Measurements from ENCODE around the gene KLHL8.
"Not testable (repeated sequence)": the region's sequence is repeated elsewhere in the genome, so short reads cannot be mapped to it uniquely, and the experiment has no call there.

The KLHL8 gene

DNA sequence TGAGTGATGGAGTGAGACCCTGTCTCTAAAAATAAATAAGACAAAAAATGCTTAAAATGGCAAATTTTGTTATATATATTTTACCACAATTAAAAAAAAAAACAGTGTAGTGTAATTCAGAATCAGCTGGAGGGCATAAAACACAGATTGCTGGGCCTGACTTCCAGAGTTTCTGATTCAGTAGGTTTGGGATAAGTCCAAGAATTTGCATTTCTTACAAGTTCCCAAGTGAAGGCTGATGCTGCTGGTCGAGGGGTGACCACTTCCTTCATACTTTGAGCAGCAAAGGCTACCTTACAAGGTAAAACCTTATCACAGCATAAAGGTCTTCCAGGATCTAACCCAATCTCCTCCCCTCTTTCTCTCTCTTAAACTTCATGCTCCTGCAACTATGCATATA lies 40.7 kb downstream of the KLHL8 start:
- no peak for DNase-seq (ENCODE audit: low read depth, low spot score)

DNA sequence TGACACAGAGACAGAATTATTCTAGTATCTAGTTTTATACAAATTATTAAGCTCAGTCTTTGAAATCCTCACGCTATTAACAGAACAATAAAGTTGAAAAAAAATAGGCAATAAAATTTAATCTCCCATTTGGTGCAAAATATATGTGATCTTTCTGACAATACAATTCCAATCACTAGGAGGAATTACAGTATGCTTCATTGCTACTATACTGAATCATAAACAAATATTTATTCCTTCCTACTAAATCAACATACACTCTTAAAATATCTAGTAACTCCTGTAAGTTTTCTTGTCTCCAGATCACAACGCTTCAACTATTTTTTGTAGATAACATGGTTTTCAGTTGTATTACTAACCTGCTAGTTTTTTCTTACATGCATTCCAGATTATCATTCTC lies 45.7 kb downstream of the KLHL8 start:
- no peak for DNase-seq (ENCODE audit: low read depth, low spot score)

DNA sequence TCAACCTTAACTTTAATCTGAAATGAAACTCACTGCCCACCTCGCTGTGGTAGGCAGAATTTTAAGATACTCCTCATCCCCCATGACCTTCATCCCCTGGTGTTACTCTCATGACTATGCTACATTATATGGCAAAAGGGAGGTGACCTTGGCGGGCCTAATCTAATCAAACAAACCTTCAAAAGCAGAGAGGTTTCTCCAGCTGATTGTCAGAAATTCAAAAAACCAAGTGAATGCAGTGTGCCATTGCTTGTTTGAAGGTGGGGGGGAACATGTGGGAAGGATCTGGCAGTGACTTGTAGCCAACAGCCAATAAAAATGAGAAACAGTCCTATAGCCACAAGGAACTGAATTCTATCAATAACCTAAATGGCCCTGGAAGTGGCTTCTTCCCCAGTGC lies 48.5 kb downstream of the KLHL8 start:
- DNase-seq (ENCODE audit: low read depth, low spot score): no peak

DNA sequence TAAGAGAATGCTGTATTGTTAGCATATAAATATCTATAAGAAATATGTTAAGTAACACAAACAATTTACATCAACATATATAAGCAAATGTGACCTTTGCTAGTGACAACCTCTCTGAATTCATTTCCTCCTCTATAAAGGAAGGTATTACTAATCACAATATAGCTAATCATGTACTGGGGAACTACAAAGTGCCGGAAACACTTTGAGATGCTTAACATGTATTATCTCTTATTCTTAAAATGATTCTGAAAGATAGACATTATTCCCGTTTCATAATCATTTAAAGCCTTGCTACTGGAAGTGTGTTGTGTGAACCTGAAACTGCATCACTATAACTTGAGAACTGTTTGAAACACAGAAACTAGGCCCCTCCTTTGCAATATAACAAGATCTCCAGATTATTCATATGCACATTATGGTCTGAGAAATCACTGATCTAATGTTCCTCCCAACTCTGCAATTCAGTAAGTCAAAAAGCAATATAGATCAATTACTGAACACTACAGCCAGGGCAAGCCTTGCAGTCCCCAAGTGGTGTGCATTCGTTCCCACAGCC lies 54.0 kb downstream of the KLHL8 start:
- DNase-seq (ENCODE audit: low read depth, low spot score): no peak

DNA sequence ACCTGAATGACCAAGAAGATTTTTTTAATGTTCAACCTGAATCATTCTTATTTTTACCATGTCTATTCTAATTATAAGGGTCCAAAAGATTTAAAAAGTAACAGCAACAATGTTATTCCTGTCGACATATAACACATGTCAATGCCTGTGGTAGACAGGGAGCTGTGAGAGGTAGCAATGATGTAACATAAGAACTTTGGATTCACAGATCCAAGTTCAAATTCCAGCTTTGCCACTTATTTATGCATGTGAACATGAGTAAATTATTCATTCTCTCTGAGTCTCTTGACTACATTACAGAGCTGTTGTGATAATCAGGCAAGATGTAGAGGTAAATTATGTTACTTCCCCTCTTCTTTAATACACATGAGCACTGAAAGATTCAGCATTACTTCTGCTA lies 54.5 kb downstream of the KLHL8 start:
- DNase-seq (ENCODE audit: low read depth, low spot score): no peak

DNA sequence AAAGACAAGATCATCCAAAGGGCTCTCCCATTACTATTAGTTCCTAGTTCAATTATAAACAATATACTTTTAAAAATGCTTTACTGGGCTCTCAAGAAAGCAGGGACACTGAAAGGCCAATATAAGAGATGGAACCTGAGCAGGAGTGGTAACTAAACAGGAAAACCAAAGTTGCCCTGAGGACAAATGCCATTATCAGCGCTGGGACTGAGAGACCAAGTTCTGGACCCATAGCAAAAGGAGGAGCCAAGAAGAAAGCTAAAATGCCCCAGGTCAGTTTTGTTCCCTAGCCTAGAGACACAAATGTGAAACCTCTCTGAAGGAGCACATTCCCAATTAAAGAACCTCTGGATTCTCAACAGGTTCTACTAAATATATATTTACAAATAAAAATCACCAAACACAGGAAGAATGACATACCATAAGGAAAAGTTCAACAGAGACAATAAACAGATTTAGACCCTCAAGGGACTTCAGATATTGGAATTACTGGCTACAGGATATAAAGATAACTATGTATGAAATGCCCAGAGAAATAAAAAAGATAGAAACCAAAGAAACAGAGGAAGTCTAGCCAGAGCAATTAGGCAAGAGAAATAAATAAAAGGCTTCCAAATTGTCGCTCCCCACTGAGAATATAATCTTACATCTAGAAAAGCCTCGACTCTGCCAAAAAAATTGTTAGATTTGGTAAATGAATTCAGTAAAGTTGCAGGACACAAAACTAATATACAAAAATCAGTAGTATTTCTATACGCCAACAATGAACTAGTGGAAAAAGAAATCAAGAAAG lies 67.1 kb downstream of the KLHL8 start:
- DNase-seq (ENCODE audit: low read depth, low spot score): no peak

DNA sequence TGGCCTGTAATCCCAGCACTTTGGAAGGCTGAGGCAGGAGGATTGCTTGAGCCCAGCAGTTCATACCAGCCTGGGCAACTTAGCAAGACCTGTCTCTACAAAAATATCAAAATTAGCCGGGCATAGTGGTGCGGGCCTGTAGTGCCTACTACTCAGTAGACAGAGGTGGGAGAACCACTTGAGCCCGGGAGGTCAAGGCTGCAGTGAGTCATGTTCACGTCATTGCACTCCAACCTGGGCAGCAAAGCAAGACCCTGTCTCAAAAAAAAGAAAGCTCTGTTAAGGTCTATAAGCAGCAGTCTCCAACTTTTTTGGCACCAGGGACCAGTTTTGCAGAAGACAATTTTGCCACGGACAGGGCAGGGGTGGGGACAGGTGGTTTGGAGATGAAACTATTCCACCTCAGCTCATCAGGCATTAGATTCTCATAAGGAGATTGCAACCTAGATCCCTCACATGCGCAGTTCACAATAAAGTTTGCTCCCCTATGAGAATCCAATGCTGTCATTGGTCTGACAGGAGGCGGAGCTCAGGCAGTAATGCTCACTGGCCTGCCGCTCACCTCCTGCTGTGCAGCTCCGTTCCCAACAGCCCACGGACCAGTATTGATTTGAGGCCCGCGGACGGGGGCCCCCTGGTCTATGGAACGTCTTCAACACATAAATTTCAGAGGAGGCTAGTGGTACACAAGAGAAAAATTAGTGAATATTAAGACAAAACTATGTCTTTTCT lies 67.9 kb downstream of the KLHL8 start:
- DNase-seq (ENCODE audit: low read depth, low spot score): no peak

DNA sequence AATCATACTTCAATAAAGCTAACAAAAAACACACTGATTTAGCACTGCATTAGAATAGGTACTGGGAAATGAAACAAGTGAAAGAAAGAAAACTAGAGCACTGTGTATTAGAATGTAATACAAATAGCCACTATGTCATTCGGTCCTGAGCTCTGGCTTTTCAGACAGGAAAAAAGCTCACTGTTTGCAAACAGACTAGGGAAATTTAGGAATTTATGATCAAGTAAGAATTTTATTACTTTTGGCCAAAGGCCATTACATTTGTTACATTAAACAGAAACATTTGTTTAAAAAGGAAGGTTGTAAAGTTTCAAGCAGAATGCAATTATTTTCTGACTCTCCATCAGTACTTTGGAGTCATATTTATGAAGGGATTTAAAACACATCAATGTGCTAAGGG lies 68.7 kb downstream of the KLHL8 start:
- DNase-seq (ENCODE audit: low read depth, low spot score): no peak

DNA sequence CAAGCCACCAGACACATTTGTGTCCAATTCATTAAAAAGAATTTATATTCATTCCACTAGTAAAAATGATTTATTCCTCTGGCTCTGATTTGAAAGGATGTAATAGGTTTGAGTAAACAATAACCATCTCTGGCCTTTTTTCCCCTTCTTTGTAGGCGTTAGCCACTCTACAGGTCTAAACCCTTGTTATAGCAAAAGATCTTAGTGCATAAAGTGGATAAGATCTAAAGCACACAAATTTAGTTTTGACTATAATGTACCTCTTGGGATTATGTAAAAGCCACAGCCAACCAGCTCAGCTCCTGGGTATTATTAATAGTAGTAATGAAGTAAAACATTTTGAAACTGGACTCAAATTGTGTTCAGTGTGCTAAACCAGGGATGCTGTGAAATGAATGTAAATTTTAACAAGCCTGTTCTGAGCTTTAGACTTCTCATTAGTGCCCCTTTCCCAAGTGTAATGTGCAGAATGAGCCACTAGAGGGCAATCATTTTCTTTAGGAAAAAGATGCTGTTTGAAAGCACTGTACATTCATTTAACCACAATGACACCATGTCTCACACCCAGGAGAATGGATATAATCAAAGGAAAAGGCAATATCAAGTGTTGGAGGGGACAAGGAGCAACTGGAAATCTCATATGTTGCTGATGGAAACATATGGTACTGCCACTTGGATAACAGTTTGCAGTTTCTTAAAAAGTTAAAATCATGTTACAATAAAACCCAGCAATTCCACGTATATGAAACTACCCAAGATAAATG lies 69.7 kb downstream of the KLHL8 start:
- peak; percentile 5 for DNase-seq (ENCODE audit: low read depth, low spot score)

DNA sequence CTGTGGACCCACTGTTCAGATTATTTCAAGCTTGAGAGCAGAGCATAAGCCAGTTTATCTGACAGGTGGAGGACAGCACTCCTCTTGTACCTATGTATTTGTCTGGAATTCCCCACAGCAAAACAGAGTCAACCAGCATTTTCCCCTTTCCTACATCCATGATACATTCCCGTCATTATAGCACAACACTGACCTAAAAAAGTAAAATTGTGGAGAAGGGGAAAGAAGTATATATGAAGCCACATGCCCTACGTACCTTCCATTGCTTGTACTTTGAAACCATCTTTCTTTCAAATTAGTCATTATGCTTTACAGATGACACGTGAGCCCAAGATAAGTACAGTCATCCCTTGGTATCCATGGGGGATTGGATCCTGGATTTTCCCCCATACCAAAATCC lies 73.3 kb downstream of the KLHL8 start:
- DNase-seq (ENCODE audit: low read depth, low spot score): no peak

DNA sequence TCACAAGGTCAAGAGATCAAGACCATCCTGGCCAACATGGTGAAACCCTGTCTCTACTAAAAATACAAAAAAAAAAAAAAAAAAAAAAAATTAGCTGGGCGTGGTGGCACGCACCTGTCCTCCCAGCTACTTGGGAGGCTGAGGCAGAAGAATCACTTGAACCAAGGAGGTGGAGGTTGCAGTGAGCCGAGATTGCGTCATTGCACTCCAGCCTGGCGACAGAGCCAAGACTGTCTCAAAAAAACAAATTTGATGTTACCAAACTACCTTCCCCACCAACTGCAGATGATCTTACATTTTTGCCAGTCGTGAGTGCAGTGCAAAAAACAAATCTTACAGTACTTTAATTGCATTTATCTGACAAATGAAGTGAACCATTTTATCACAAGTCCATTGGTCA lies 74.5 kb downstream of the KLHL8 start:
- DNase-seq (ENCODE audit: low read depth, low spot score): not testable (repeated sequence)

DNA sequence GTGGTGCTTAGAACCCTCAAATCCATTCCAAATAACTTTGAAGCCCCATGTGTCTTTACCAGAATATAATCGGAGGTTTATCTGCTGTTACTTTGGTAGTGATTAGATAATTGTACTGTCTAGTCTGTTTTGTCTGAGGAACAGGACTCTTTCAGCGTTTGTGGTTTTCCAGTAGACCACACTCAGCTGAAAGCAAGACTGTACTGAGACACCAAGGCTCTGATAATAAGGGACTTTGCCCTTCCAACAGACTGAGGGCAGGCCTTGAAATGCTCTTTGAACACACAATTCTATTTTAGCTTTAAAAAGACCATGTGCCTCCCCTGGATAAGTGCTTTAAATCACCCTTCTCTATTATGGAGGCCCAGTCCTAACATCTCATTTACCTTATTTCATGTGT lies 76.1 kb downstream of the KLHL8 start:
- no peak for DNase-seq (ENCODE audit: low read depth, low spot score)

DNA sequence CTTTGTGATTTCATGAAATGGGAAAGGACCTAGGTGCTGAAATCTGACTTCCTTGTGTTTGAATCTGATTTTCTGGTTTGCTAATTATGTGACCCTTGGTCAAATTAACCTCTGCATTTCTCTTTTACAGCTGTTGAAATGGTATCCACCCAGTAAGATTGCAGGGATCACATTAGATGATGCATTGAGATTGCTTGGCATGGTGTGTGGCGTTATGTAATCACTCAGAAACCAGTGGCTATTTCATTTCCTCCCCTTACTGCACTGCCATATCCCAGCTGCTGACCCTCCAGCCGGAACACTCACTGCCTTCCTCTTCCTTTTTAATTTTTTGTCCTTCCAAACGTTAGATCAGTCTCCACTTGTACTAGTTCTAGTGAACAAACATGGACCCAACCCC lies 79.0 kb downstream of the KLHL8 start:
- no peak for DNase-seq (ENCODE audit: low read depth, low spot score)

DNA sequence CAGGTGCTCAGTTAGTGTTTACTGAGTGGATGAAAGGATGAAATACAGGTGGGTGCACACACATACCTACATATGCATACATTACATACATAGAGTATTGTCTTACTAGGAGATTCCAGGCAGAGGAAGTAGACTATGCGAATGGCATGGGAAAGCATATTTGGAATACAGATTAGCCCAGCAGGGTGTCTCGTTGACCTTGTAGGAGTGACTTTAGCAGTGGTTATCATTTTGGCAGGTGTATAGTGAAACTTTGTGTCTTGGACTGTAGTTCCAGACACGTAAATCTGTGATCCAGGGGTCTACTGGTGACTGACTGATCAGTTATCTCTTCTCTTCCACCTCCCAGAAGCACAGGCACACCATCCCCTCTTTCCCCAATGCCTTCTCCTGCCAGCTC lies 86.3 kb downstream of the KLHL8 start:
- DNase-seq (ENCODE audit: low read depth, low spot score): no peak

DNA sequence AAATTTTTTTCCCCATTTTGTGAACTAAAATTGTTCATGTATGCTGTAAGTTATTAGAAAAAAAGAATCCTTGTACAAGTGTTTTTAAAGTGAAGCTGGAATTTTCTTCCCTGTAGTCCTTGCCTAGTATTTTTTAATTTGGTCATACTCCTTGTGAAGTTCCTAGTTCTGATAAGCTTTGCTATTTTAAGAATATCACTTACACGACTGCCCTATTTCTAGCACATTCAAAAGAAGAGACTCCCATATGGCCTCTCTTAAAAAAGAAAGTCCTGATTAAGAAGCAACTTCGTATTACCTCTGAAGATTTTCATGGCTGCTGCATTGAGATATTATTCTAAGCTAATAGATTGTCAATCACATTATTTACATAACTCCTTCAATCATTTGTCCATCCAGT lies 87.2 kb downstream of the KLHL8 start:
- DNase-seq (ENCODE audit: low read depth, low spot score): no peak

DNA sequence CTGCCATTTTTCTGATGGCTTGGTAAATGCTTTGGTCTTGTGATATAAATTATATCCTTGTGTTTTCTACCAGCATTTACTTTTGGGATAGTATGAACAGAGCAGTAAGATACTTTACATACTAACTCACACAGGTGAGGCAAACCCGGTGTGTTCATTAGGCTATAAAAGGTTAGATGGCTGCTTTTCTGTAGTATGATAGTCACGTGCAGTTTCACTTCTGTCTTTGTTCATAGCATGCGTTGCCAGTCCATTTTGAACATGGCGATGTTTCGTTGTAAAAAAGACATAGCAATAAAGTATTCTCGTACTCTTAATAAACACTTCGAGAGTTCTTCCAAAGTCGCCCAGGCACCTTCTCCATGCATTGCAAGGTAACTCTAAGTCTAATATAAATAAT lies 88.4 kb downstream of the KLHL8 start:
- no peak for DNase-seq (ENCODE audit: low read depth, low spot score)

DNA sequence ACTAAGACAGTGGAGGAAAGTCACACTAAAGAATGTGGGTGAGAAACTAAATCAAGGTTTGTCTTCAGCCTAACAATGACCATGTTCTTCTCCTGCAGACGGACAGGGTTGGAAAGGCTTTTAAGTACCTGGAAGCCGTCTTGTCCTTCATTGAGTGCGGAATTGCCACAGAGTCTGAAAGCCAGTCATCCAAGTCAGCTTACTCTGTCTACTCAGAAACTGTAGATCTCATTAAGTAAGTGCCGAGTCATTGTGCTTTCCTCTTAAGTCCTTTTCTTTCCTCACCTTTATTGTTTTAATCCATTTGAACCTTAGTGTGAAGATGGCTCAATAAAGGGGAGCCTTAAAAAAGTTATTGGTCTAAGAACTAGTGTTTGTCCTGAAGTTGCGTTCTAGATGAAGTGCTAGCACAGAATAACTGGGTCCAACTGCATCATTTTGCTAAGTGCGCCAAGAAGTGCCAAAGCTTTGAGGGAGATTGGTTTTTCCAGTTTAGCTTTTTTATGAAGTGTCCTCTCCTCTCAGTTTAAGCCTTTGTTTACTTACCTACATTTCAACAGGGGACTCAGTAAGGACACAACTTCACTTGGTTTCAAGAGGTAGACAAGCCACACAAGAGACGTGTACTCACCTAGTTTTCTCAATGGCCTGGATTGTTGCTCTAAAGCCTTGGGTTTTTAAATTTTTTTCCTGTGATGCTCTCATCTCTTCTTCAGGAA lies 89.3 kb downstream of the KLHL8 start:
- DNase-seq (ENCODE audit: low read depth, low spot score): no peak

DNA sequence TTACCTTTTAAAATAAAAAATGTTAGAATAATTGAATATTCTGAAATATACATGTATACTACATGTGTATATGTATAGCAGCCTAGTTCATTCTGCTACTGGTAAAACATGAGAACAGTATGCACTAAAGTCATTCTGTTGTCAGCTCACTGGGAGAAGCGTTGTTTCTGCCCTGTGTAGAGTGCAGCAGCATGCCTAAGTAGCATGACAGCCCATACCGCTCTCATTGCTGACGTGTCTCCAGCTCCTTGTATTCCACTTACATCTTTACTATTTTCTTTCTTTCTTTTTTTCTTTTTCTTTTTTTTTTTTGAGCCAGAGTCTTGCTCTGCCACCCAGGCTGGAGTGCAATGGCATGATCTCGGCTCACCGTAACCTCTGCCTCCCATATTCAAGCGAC lies 90.7 kb downstream of the KLHL8 start:
- no peak for DNase-seq (ENCODE audit: low read depth, low spot score)

DNA sequence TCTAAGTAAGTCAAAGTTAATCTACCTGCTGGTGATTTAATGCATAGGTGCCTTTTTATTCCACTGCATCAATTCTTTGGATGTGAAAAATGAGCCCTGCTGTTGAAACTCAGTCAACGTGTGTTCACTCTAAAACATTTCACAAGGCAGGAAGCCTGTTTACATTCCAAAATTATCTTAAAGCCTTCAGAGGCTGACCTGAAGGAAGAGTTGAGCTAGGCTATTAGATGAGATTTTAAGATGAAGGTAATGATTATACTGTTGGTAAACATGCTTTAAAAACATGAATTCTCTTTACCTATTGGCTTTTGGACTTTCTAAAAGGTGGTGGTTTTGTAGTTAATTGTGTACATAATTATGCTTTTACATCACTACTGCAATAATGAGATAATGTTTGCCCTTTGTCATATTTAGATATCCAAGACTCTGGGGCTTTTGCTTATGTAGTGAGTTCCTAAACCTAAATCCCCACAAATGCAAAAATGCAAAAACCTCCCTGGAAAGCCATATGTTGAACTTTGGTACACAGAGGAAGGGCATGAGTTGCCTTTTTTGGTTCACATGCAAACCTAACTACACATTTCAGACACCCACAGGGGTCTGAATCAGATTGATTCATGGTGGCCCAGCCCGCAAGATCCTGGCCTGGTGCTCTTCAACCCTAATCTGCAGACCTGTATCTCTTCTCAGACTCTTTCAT lies 92.3 kb downstream of the KLHL8 start:
- no peak for DNase-seq (ENCODE audit: low read depth, low spot score)

DNA sequence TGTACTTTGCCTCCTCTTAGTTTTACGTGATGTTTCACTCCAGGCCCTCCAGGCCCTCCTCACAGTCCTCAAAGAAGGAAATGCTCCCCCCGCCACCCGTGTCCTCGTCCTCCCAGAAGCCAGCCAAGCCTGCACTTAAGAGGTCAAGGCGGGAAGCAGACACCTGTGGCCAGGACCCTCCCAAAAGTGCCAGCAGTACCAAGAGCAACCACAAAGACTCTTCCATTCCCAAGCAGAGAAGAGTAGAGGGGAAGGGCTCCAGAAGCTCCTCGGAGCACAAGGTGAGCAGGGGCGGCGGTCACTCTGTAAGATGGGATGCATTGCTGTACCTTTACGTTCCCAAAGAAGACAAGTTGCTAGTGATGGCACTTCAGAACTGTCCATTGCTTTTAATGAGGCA lies 94.4 kb downstream of the KLHL8 start:
- DNase-seq (ENCODE audit: low read depth, low spot score): no peak

DNA sequence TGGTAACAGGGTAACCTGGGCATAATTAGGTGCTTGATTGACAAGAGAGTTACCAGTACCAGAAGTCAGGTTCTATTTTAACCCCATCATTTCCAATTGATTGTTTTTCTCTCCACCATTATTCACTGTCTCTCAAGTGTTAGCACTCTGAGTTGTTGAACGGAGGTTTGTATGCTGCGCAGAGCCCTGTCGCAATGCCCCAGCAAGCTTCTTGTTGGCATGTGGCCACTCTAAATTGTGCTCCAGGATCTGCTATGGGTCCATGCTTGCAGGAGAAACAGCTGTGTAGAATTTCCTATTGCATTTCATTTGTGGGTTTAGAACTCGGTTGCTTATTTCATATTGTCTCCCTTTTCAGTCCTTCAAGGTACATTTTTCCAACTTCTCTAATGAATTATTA lies 98.2 kb downstream of the KLHL8 start:
- DNase-seq (ENCODE audit: low read depth, low spot score): no peak

Data from iPS DF 19.7 (cell line).